Embryonic facial prominence (tissue), 1 donor: Measurements from ENCODE around the gene ARHGAP24.

Source experiments
- DNase-seq: peaks from one replicate; pipeline ENCODE4 v3.0.0-alpha.2; 2016; ENCODE audit errors: extremely low spot score

Gene ARHGAP24

GRCh38 chr4:85580489-85580888, 105.5 kb downstream of the ARHGAP24 start:
- DNase-seq = no peak

GRCh38 chr4:85587952-85588351, 113.0 kb downstream of the ARHGAP24 start:
- DNase-seq = no peak

DNA sequence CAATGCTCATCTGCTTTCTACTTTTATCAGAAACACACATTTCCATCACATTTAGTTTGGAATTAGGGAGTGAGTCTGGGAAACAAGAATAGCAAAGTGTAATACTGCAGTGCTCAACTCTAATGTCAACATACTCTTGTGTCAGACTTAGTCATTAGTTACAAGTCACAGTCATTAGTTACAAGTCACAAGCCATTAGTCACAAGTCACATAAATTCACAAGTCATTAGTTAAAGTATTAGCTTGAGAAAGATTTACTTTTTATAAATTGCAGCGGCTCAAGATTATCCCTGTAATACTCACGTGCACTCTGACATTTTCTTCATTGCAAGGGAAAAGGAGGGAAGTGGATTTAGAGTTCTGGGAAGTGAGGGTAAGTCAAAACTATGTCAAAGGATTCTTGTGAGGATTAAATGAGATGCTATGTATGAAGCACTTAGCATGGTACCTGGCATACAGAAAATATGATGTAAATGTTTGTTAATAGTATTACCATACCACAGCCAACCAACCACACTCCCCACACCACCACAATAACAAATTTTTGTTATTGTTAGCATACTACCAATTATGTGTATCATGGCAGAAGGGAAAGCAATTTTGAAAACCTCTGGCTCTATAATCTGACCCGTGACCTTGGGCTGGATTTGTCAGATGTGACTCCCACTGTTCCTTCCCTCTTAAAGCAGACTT, 116.6 kb downstream of the ARHGAP24 start:
- no peak for DNase-seq

GRCh38 chr4:85595098-85595775, 120.3 kb downstream of the ARHGAP24 start:
- DNase-seq = no peak

DNA sequence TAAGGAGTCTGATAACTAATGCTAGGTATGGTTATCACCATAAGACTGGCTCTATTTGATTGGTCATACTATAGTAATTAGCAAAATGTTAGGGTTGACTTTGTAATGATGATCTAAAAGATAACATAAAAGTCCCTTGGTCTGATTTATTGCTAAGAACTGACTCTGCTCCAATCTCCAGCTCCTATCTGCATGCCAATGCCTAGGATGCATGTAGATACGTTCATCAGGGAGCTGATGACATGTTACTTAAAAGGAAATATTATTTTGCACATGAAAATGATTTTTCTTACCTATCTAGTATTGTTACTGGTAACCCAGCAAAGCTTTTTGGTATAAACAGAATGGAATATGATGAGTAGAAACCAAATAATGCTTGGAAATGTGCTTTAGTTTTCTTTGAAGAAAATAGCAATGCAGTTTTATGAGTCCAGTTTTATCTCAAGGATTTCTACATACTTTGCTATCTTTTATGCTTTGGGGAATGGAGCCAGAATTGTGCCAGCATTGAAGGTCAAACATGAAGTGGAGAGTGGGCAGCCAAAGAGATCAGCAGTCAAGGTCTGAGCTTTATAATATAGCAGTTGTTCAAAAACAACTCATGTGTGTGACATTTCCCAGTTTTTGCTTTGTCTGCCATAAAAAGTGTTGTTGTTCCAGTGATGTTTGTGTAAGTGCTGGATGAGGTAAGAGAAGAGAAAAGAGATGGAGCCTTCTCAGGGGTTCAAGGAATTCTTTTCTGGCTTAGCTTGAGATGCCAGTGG, 121.0 kb downstream of the ARHGAP24 start:
- DNase-seq = no peak

GRCh38 chr4:85598936-85599335, 124.0 kb downstream of the ARHGAP24 start:
- no peak for DNase-seq

DNA sequence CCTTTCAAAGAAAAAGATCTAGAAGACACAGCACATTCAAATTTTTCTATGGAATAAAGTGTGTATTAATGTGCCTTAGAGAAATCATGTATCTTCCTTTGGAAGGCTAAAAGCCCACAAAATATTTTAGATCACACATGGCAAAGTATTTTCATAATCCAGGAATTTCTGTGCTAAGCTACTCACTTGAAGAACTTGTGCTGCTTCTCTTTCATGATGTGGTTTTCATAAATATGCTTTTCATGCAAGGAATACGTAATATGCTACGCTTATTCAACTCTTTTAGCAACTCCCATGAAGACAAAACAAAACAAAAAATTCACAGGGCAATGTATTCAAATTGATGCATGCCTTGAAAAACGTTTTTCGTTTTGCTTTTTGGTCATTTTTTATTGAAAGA, 125.6 kb downstream of the ARHGAP24 start:
- peak; percentile 25 for DNase-seq

DNA sequence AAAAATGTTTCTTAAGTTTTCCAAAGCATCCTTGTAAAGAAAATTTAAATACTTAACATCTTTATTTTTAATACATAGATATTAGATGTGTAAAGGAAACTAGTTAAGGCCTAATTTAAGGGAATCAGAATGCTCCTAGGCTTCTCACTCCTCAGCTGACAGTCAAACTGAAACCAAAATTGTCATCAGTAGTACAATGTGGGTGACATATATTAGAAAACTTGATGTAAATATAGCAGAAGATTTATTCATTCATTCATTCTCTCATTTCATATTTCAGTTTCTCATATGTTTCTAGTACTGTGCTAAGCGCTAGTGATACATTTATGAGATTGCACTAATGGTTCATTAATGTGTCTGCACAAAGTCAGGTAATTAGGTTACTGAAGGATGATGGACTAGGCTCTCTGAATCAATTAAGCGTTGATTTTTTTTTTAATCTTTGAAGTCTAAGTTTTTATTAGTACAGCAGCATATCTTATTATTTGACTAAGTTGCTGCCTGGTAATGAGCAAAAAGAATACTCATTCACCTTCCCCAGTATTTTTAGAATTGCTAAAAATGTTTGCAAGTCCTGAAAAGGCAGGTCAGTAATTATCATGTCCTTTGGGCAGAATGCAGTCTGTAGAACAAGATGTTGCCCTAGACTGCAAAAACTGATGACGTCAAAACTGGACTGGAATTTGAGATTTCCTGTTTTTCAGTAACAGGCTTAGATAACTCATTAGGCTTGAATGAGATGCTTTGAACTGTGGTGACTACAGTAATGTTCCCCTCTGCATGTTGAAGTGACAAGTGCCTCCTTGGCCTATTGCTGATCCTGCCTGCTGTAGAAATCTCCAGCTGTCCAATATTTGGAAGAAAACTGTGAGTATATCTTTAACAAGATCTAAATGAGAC, 128.7 kb downstream of the ARHGAP24 start:
- no peak for DNase-seq

- no peak for DNase-seq
These were observed 131.6 kb downstream of the ARHGAP24 start for GRCh38 chr4:85606505-85606904.

DNA sequence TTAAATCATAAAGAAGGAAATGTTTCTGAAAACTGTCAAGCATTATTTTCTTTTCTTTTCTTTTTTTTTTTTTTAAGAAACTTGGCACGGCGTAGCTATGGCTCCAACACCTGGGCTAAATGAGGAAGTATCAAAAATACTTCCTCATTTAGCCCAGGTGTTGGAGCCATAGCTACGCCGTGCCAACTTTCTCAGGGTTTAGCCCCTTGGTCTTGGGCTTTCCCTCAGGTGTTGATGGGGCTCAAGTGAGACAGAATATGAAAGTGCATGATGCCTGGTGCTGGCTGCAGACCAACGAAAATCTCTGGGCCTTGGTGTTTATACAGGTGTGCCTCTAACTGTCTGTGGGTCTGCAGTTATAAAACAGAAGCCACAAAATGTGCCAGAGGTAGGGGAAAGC, 132.7 kb downstream of the ARHGAP24 start:
- DNase-seq = no peak

GRCh38 chr4:85610450-85610849, 135.5 kb downstream of the ARHGAP24 start:
- no peak for DNase-seq

DNA sequence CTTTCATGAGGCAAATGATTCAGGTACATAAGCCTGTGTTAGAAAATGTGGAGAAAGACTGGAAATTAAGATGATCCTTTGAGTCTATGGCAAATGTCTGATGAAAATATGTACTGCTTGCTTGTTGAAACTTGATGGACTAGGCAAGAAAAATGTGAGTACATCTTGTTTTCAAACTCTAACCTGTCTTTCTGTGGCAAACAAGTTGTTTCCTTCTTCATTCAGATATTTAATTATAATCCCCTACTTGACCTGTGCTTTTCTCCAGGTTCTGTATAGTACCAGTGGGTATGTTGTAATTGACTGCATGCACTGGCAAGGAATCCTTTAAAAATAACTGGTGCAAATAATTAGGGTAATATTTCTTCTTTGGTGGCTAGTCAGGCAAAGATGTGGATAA, 136.7 kb downstream of the ARHGAP24 start:
- DNase-seq = no peak

- no peak for DNase-seq
These were observed 139.0 kb downstream of the ARHGAP24 start for GRCh38 chr4:85613901-85614300.

- DNase-seq = no peak
These were observed 141.0 kb downstream of the ARHGAP24 start for GRCh38 chr4:85615952-85616351.

GRCh38 chr4:85617202-85617601, 142.3 kb downstream of the ARHGAP24 start:
- no peak for DNase-seq

- no peak for DNase-seq
These were observed 158.0 kb downstream of the ARHGAP24 start for GRCh38 chr4:85632981-85633380.

DNA sequence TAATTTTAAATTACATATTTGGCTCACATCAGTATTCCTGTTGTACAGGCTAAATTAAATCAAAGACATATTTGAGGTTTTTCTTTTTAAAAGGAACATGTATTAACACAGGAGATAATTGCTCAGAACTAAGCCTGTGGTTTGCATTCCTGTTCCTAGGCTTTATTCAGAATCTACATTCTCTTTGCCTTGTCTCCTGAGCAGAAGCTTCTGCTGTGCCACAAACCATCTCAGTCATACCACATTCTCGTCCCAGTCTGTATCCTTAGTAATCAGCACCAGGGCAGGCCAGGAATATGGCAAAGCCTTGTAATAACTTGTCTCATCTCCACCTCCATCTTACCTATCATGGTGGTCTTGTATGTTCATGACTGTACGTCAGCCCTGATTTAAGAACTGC, 162.8 kb downstream of the ARHGAP24 start:
- DNase-seq = no peak

DNA sequence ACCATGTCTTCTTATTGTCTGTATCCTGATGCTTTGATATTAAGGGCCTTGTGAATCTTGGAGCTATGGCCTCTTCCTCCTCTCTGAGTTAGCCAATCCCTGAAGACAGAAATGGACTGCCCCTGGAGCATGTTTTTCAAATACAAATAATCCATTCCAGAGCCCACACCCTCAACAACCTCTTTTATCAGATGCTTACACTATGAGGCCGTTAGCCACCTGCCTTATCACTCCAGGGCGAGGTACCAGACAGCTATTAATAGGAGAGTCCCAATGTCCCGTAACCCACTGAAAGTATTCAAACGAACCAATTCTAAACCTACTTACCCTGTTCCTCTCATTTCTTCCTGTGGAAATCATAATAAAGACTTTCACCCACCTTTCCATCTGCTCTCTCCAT, 165.0 kb downstream of the ARHGAP24 start:
- no peak for DNase-seq

GRCh38 chr4:85642356-85643100, 167.6 kb downstream of the ARHGAP24 start:
- DNase-seq = no peak

DNA sequence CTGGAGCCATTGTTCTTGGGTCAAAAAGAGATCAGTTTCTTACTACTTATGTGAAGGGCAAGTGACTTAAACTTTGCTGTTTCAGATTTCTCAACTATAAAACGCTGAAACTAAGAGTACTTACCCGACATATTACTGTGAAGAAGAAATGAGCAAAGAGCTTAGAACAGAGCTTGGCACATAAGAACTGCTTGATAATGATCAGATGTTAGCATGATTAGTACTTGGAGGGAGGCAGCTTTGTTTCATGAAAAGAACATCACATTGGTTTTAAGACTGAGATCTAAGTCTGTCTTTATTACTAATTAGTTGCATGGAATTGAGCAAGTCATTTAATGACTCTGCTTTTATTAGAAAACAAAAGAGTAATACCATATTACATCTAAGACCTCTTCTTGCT, 169.1 kb downstream of the ARHGAP24 start:
- DNase-seq = no peak

DNA sequence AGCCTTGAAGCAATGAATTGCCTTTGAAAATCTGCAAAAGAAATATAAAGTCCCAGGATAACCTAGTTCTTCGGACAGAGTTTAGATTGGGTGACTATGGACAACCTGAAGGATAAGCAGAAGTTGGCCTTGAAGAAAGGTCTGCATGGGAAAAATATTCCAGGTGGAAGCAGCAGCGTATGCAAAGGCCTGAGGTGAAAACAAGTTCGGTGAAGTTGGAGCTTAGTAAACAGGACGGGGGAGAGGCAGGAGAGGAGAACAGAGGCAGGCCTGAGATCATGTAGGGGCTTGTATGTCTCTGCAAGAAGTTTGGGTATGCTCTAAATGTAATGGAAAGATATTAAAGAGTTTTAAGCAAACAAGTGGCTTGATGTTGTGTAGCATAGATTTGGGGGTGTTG, 176.0 kb downstream of the ARHGAP24 start:
- DNase-seq = no peak
